ENCODE results near the gene SMC3.

DNA sequence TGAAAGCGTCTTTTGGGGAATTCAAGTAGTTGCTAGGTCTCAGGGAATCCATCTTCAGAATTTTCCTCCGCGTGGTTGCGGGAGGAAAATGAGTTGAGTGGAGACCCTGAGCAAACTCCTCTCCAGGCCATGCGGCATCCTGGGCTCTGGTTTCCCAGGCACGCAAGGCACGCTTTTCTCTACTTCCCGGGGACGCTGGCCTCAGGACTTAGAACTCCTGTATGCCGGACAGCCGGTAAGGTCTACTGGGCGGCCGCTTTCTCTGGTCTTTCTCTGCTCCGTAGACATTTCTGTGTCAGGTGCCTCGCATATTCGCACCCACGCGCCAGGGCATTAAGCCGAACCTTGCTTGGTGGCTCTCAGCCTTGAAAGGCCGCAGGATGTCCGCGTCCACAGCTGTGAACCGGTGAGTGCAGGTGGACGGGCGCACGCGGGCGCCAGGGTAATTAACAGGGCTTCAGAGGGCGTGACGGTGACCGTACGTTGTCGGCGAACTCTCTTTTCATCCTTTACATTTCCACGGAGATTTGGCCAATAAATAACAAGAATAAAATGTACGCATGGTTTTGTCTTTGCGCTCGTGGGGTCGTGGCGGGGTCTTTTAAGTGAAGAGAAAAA, 75.6 kb downstream of the SMC3 start:
- TF ChIP-seq, protein P1, sequence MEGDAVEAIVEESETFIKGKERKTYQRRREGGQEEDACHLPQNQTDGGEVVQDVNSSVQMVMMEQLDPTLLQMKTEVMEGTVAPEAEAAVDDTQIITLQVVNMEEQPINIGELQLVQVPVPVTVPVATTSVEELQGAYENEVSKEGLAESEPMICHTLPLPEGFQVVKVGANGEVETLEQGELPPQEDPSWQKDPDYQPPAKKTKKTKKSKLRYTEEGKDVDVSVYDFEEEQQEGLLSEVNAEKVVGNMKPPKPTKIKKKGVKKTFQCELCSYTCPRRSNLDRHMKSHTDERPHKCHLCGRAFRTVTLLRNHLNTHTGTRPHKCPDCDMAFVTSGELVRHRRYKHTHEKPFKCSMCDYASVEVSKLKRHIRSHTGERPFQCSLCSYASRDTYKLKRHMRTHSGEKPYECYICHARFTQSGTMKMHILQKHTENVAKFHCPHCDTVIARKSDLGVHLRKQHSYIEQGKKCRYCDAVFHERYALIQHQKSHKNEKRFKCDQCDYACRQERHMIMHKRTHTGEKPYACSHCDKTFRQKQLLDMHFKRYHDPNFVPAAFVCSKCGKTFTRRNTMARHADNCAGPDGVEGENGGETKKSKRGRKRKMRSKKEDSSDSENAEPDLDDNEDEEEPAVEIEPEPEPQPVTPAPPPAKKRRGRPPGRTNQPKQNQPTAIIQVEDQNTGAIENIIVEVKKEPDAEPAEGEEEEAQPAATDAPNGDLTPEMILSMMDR (IDR thresholded peaks at IDR 0.05) = no peak
- TF ChIP-seq POLR2A (IDR thresholded peaks at IDR 0.05) = no peak

Data from right lobe of liver (tissue), 4 donors.